Lower leg skin (tissue), 3 donors: ENCODE results near the gene BNIP3.

Experiments
- POLR2A ChIP-seq, 2 donors: fragments of 450-650 bp; IDR thresholded peaks; one replicate each; pipeline ENCODE4 v1.6.1; 2016 to 2017; ENCODE audit warnings: antibody characterized with exemption in 2 of 2, mild to moderate bottlenecking in 1 of 2, moderate library complexity in 1 of 2
- TF ChIP-seq, protein P1 (sequence below), 3 donors: fragments of 450-650 bp; IDR thresholded peaks; one replicate each; pipeline ENCODE4 v1.5.1; 2016; ENCODE audit warnings: antibody characterized with exemption in 3 of 3, mild to moderate bottlenecking in 3 of 3, moderate library complexity in 2 of 3

DNA sequence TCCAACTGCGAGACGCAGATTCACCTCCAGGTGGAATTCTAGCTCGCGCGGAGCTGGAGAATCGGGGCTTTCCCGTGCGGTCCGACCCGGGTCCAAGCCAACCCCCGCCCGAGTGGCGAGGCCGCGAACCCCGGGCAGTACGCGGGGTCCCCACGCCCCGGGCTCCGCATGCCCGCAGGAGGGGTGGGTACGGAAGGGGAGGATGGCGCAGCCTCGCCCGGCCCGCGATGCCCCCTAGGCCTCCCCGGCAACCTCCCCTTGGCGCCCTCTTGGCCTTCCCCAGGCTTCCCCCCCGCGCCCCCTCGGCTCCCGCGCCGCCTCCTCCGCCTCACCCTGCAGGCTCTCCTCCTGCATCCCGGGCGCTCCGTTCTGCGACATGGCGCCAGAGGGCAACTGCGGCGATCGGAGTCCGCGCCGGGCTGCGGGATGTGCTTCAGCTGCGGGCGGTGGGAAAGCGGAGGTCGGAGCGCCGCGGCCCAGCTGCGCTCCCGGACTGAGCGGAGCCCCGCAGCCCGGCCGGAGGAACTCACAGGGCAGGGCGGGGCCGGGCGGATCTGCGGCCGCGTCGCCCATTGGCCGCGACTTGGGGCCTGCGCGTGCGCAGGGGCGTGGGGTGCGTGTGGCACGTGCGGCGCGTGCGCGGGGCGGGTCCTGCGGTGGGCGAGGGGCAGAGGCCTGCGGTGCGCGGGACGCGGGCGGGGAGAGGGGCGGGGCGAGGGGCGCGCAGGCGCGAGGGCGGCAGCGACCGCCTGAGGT is at the start of gene BNIP3:
- TF ChIP-seq, protein P1, sequence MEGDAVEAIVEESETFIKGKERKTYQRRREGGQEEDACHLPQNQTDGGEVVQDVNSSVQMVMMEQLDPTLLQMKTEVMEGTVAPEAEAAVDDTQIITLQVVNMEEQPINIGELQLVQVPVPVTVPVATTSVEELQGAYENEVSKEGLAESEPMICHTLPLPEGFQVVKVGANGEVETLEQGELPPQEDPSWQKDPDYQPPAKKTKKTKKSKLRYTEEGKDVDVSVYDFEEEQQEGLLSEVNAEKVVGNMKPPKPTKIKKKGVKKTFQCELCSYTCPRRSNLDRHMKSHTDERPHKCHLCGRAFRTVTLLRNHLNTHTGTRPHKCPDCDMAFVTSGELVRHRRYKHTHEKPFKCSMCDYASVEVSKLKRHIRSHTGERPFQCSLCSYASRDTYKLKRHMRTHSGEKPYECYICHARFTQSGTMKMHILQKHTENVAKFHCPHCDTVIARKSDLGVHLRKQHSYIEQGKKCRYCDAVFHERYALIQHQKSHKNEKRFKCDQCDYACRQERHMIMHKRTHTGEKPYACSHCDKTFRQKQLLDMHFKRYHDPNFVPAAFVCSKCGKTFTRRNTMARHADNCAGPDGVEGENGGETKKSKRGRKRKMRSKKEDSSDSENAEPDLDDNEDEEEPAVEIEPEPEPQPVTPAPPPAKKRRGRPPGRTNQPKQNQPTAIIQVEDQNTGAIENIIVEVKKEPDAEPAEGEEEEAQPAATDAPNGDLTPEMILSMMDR (IDR thresholded peaks at IDR 0.05): no peak
- TF ChIP-seq POLR2A (IDR thresholded peaks at IDR 0.05): peak in 1 of 2 donors; percentile 55
